Fibroblast of lung (primary cell): ENCODE results near the gene SOCS4.

ENCODE experiments used
- EZH2 ChIP-seq: IDR thresholded peaks from 2 replicates; pipeline ENCODE4 v1.5.1; 2012; ENCODE audit warnings: low read length, control low read depth, mild to moderate bottlenecking; ENCODE audit errors: missing control alignments
- TF ChIP-seq, protein P1 (sequence below), 2 donors: IDR thresholded peaks in 1 of 2; conservative IDR thresholded peaks in 1 of 2; 1 replicate in 1 of 2; 2 replicates in 1 of 2; pipeline ENCODE4 v1.5.1; 2011 to 2012; ENCODE audit warnings: low read length in 2 of 2, control low read depth in 1 of 2, inconsistent platforms in 1 of 2, low read depth in 1 of 2, mild to moderate bottlenecking in 1 of 2

GRCh38 chr14:55054098-55054497, 27.1 kb downstream of the SOCS4 start:
- no peak for TF ChIP-seq EZH2
- TF ChIP-seq, protein P1, sequence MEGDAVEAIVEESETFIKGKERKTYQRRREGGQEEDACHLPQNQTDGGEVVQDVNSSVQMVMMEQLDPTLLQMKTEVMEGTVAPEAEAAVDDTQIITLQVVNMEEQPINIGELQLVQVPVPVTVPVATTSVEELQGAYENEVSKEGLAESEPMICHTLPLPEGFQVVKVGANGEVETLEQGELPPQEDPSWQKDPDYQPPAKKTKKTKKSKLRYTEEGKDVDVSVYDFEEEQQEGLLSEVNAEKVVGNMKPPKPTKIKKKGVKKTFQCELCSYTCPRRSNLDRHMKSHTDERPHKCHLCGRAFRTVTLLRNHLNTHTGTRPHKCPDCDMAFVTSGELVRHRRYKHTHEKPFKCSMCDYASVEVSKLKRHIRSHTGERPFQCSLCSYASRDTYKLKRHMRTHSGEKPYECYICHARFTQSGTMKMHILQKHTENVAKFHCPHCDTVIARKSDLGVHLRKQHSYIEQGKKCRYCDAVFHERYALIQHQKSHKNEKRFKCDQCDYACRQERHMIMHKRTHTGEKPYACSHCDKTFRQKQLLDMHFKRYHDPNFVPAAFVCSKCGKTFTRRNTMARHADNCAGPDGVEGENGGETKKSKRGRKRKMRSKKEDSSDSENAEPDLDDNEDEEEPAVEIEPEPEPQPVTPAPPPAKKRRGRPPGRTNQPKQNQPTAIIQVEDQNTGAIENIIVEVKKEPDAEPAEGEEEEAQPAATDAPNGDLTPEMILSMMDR (conservative IDR thresholded peaks at IDR 0.05 in 1 of 2, IDR thresholded peaks at IDR 0.05 in 1 of 2; ENCODE audit: low read depth in 1 of 2, low read length in 2 of 2) = no peak
